IPS-15b (cell line): ENCODE results near the gene EIF4G3.
"Not testable (repeated sequence)": the region's sequence is repeated elsewhere in the genome, so short reads cannot be mapped to it uniquely, and the experiment has no call there.

Experiments
- H3K27me3 ChIP-seq: one replicate; pipeline ENCODE4 v1.6.1; 2013; ENCODE audit warnings: low read length; ENCODE audit not compliant: control insufficient read depth, insufficient read depth
- H3K36me3 ChIP-seq: one replicate; pipeline ENCODE4 v1.6.1; 2013; ENCODE audit warnings: low read length; ENCODE audit not compliant: control insufficient read depth, insufficient read depth
- H3K4me1 ChIP-seq: one replicate; pipeline ENCODE4 v1.6.1; 2013; ENCODE audit warnings: mild to moderate bottlenecking, low read length; ENCODE audit not compliant: control insufficient read depth, insufficient read depth
- H3K4me3 ChIP-seq: one replicate; pipeline ENCODE4 v1.5.1; 2013; ENCODE audit warnings: low read depth, low read length
- H3K9ac ChIP-seq: one replicate; pipeline ENCODE4 v1.6.1; 2013; ENCODE audit warnings: low read depth, mild to moderate bottlenecking, low read length
- H3K9me3 ChIP-seq: one replicate; pipeline ENCODE4 v1.6.1; 2013; ENCODE audit warnings: mild to moderate bottlenecking, low read length; ENCODE audit not compliant: control insufficient read depth, insufficient read depth

EIF4G3 gene

GRCh38 chr1:20868263-20868662, 308.4 kb downstream of the EIF4G3 start:
- no peaks in the 10 kb centered on the region for H3K9me3 ChIP-seq
- H3K4me1 ChIP-seq = no peaks in the 10 kb centered on the region
- H3K4me3 ChIP-seq = no peak overlapping the region
- H3K36me3 ChIP-seq = no peaks in the 10 kb centered on the region
- no peaks in the 10 kb centered on the region for H3K27me3 ChIP-seq
- H3K9ac ChIP-seq = no peak overlapping the region

- Histone ChIP-seq H3K4me1 (no peaks in the 10 kb centered on the region), H3K27me3 (no peaks in the 10 kb centered on the region), H3K36me3 (no peaks in the 10 kb centered on the region), H3K9me3 (no peaks in the 10 kb centered on the region), H3K4me3 (no peak overlapping the region), H3K9ac (no peak overlapping the region)
Measured at GRCh38 chr1:20867847-20868246, 308.9 kb downstream of the EIF4G3 start.

GRCh38 chr1:20867062-20867461, 309.6 kb downstream of the EIF4G3 start:
- Histone ChIP-seq H3K9me3 (no peaks in the 10 kb centered on the region), H3K27me3 (no peaks in the 10 kb centered on the region), H3K4me1 (no peaks in the 10 kb centered on the region), H3K4me3 (no peak overlapping the region), H3K36me3 (no peaks in the 10 kb centered on the region), H3K9ac (no peak overlapping the region)

DNA sequence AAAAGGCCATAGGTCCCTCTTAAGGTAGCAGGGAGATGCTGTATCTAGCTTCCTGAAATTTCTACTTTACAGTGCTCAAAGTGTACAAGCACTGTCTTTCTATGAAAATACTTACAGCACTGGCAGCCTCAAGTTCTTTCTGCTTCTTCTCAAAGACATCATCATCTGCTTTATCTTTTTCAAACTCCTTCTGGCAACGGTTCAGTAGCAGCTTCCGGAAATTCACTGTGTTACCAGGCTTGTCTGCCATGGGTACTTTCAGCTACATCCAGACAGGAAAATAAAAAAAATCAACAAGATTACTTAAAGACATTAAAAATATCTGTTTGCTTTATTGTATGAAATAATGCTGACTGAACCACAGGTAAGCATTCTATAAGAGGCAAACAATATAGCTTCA, 311.7 kb downstream of the EIF4G3 start:
- Histone ChIP-seq H3K9ac (no peak overlapping the region), H3K27me3 (no peaks in the 10 kb centered on the region), H3K9me3 (no peaks in the 10 kb centered on the region), H3K4me3 (no peak overlapping the region), H3K4me1 (no peaks in the 10 kb centered on the region), H3K36me3 (peaks cover 3% of the 10 kb centered on the region)

- H3K27me3 ChIP-seq = no peaks in the 10 kb centered on the region
- H3K9ac ChIP-seq = no peak overlapping the region
- no peaks in the 10 kb centered on the region for H3K4me1 ChIP-seq
- no peak overlapping the region for H3K4me3 ChIP-seq
- peaks cover 6% of the 10 kb centered on the region for H3K36me3 ChIP-seq
- no peaks in the 10 kb centered on the region for H3K9me3 ChIP-seq
Measured at GRCh38 chr1:20854529-20854928, 322.2 kb downstream of the EIF4G3 start.

DNA sequence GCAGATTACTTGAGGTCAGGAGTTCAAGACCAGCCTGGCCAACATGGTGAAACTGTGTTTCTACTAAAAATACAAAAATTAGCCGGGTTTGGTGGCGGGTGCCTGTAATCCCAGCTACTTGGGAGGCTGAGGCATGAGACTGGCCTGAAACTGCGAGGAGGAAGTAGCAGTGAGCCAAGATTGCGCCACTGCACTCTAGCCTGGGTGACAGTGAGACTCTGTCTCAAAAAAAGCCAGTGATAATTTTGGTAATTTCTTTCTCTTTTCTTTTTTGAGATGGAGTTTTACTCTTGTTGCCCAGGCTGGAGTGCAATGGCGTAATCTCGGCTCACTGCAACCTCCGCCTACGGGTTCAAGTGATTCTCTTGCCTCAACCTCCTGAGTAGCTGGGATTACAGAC, 324.9 kb downstream of the EIF4G3 start:
- H3K4me3 ChIP-seq, H3K4me1 ChIP-seq, H3K27me3 ChIP-seq, H3K9me3 ChIP-seq, H3K9ac ChIP-seq, H3K36me3 ChIP-seq: not testable (repeated sequence)

GRCh38 chr1:20850021-20850420, 326.7 kb downstream of the EIF4G3 start:
- no peaks in the 10 kb centered on the region for H3K9me3 ChIP-seq
- no peaks in the 10 kb centered on the region for H3K27me3 ChIP-seq
- peaks cover 9% of the 10 kb centered on the region for H3K36me3 ChIP-seq
- no peak overlapping the region for H3K9ac ChIP-seq
- H3K4me1 ChIP-seq = no peaks in the 10 kb centered on the region
- H3K4me3 ChIP-seq = no peak overlapping the region

DNA sequence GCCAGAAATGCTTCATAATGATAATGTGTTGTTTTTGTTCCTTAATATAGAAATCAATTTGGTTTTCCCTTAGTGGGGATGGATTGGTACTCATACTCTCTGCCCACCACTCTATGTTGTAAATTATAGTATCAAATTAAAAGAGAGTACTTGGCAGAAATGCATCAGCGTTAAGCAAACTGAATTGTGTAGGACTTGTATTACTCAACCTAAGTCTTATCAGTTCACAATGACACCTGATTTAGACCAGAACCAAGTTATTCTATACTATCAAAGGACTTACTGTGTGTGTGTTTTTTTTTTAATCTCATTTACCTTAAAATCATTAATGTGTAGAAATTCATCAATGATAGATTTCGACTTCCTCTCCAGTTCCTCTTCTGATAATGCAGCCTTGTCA, 327.6 kb downstream of the EIF4G3 start:
- Histone ChIP-seq H3K36me3 (peaks cover 12% of the 10 kb centered on the region), H3K27me3 (no peaks in the 10 kb centered on the region), H3K9ac (no peak overlapping the region), H3K4me1 (no peaks in the 10 kb centered on the region), H3K4me3 (no peak overlapping the region), H3K9me3 (no peaks in the 10 kb centered on the region)

GRCh38 chr1:20848162-20848561, 328.5 kb downstream of the EIF4G3 start:
- H3K4me3 ChIP-seq = no peak overlapping the region
- no peaks in the 10 kb centered on the region for H3K9me3 ChIP-seq
- peaks cover 6% of the 10 kb centered on the region for H3K36me3 ChIP-seq
- H3K27me3 ChIP-seq = no peaks in the 10 kb centered on the region
- no peaks in the 10 kb centered on the region for H3K4me1 ChIP-seq
- no peak overlapping the region for H3K9ac ChIP-seq

DNA sequence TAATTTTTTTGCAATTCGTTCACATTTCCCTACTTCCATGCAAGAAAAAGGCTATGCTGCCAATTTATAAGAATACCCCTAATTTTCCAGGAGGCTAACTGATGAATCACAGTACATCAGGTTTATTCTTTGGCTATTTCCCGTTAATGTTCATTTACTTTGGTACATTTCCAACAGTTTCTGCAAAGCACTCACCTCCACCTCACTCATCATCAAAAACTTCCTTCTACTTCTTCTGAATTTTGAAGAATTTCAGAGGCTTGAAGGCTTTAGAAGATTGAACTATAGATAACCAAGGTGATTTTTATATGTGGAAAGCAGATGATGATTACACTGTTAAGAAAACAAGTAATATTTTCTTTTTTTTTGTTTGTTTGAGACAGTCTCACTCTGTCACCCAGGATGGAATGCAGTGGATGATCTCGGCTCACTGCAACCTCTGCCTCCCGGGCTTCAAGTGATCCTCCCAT, 329.1 kb downstream of the EIF4G3 start:
- Histone ChIP-seq H3K36me3 (peaks cover 5% of the 10 kb centered on the region), H3K4me3 (no peak overlapping the region), H3K4me1 (no peaks in the 10 kb centered on the region), H3K9me3 (no peaks in the 10 kb centered on the region), H3K9ac (no peak overlapping the region), H3K27me3 (no peaks in the 10 kb centered on the region)

DNA sequence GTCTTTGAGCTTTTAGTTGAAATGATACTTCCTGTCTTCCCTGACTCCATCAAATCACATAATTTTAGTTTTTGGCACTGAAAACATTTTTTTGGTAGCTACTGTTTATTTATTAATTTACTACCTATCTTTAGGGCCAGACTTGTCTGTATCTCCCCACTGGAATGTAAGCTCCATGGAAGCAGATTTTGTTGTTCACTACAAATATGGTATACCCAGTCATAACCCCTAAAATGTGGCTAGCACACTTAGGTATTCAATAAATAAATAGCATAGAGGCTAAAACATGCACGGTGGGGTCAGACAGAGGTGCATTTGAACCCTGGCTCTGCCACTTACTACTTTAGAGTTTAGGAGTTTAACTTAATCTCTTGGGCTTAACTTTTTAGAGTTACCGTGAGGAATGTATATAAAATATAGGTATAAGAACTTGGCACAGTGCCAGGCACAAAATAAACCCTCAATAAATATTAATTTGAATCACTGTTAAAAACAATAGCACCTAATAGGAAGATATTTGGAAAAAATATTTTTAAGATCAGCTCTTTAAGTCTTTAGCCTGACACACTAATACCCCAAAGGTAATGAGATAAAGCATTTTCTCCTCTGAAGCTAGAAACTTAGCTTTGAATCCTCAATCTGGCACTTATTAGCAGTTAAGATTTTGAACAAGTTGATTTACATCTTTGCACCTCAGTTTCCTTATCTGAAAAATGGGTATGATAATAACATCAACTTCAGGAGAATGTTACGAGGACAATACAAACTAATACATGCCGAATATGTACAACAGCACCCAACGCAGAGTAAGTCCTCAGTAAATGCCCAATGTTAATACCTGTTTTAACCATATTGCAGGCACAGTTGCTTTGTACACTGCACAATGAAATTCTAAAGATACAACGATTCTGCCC, 330.0 kb downstream of the EIF4G3 start:
- no peaks in the 10 kb centered on the region for H3K9me3 ChIP-seq
- no peaks in the 10 kb centered on the region for H3K4me1 ChIP-seq
- H3K4me3 ChIP-seq = no peak overlapping the region
- H3K36me3 ChIP-seq = peaks cover 5% of the 10 kb centered on the region
- no peaks in the 10 kb centered on the region for H3K27me3 ChIP-seq
- no peak overlapping the region for H3K9ac ChIP-seq

- no peaks in the 10 kb centered on the region for H3K27me3 ChIP-seq
- peaks cover 6% of the 10 kb centered on the region for H3K36me3 ChIP-seq
- no peaks in the 10 kb centered on the region for H3K4me1 ChIP-seq
- no peak overlapping the region for H3K9ac ChIP-seq
- H3K4me3 ChIP-seq = no peak overlapping the region
- H3K9me3 ChIP-seq = no peaks in the 10 kb centered on the region
Measured at GRCh38 chr1:20840731-20841130, 336.0 kb downstream of the EIF4G3 start.
